Fibroblast of lung (primary cell): ENCODE results near the gene CMTM7. TPM values are rescaled to one million over a fixed set of nuclear protein-coding genes. Genes with fewer than 3 reads are reported as not detected.
"Not testable (repeated sequence)": the region's sequence is repeated elsewhere in the genome, so short reads cannot be mapped to it uniquely, and the experiment has no call there.

Source experiments
- DNase-seq, 2 donors: peaks; one replicate each; pipeline versions ENCODE4 v3.0.0 to v3.0.0-alpha.2; 2010; ENCODE audit warnings: low read depth in 2 of 2
- H2AFZ ChIP-seq: 2 replicates; pipeline ENCODE4 v1.5.1; 2012; ENCODE audit warnings: low read length, control low read depth, inconsistent platforms
- H3K27ac ChIP-seq: 2 replicates; pipeline ENCODE4 v1.5.1; 2011; ENCODE audit warnings: low read length, control low read depth; ENCODE audit not compliant: insufficient read depth
- H3K27me3 ChIP-seq: 2 replicates; pipeline ENCODE4 v1.5.1; 2011; ENCODE audit warnings: mild to moderate bottlenecking, low read length; ENCODE audit not compliant: control insufficient read depth, insufficient read depth
- H3K36me3 ChIP-seq: 2 replicates; pipeline ENCODE4 v1.5.1; 2011; ENCODE audit warnings: low read length; ENCODE audit not compliant: control insufficient read depth, insufficient read depth
- H3K4me1 ChIP-seq: 2 replicates; pipeline ENCODE4 v1.5.1; 2011; ENCODE audit warnings: low read length; ENCODE audit not compliant: control insufficient read depth, insufficient read depth; ENCODE audit errors: extremely low read depth
- H3K4me2 ChIP-seq: 2 replicates; pipeline ENCODE4 v1.5.1; 2011; ENCODE audit warnings: low read length, control low read depth; ENCODE audit not compliant: insufficient read depth; ENCODE audit errors: extremely low read depth
- H3K4me3 ChIP-seq, 4 experiments: fragments of 200-600 bp in 1 of 4; sonication (generic) in 1 of 4; replicated peaks in 1 of 4; 2 replicates each; pipeline ENCODE4 v1.5.1; 2011 to 2016; ENCODE audit warnings: low read length in 4 of 4, low read depth in 3 of 4, mild to moderate bottlenecking in 3 of 4, control low read depth in 2 of 4, inconsistent platforms in 1 of 4, mixed read lengths in 1 of 4; ENCODE audit not compliant: insufficient read depth in 1 of 4; ENCODE audit errors: control extremely low read depth in 1 of 4
- H3K79me2 ChIP-seq: 2 replicates; pipeline ENCODE4 v1.5.1; 2012; ENCODE audit warnings: mild to moderate bottlenecking, low read length, inconsistent platforms; ENCODE audit not compliant: control insufficient read depth, insufficient read depth
- H3K9ac ChIP-seq: 2 replicates; pipeline ENCODE4 v1.5.1; 2011; ENCODE audit warnings: mild to moderate bottlenecking, low read length, control low read depth; ENCODE audit not compliant: insufficient read depth
- H3K9me3 ChIP-seq: 2 replicates; pipeline ENCODE4 v1.5.1; 2012; ENCODE audit warnings: low read depth, low read length; ENCODE audit not compliant: control insufficient read depth, insufficient read depth
- H4K20me1 ChIP-seq: 2 replicates; pipeline ENCODE4 v1.5.1; 2011; ENCODE audit warnings: low read length; ENCODE audit not compliant: control insufficient read depth, insufficient read depth; ENCODE audit errors: extremely low read depth
- CTCF ChIP-seq, 2 donors: IDR thresholded peaks in 1 of 2; conservative IDR thresholded peaks in 1 of 2; 1 replicate in 1 of 2; 2 replicates in 1 of 2; pipeline ENCODE4 v1.5.1; 2011 to 2012; ENCODE audit warnings: low read length in 2 of 2, control low read depth in 1 of 2, inconsistent platforms in 1 of 2, low read depth in 1 of 2, mild to moderate bottlenecking in 1 of 2
- EZH2 ChIP-seq: IDR thresholded peaks from 2 replicates; pipeline ENCODE4 v1.5.1; 2012; ENCODE audit warnings: low read length, control low read depth, mild to moderate bottlenecking; ENCODE audit errors: missing control alignments
- polyA plus RNA-seq, 2 donors: library from polyadenylated mRNA; depleted of rRNA in 1 of 2; stranded (reverse) in 1 of 2; unstranded in 1 of 2; fragments of >200 nt; gene quantifications; 2 replicates each; pipeline ENCODE4 v1.2.1, GENCODE V29; 2011 to 2012; ENCODE audit warnings: missing spikeins in 1 of 2
- total RNA-seq: library from RNA; depleted of rRNA; stranded (reverse); fragments of >200 nt; gene quantifications from 2 replicates; pipeline ENCODE4 v1.2.1, GENCODE V29; 2014

CMTM7 gene
- total and polyA plus RNA-seq, 2 donors (not counting 1 experiment from before 2014, with no cell fraction given): 3.5 to 9.3 TPM

GRCh38 chr3:32383136-32383711 lies 8.4 kb upstream of the CMTM7 start:
- H3K9me3 ChIP-seq: no peaks in the 10 kb centered on the region
- H3K4me1 ChIP-seq: no peaks in the 10 kb centered on the region
- H3K27me3 ChIP-seq: peaks cover 8% of the 10 kb centered on the region
- H3K9ac ChIP-seq: no peak overlapping the region
- no peak overlapping the region for H3K27ac ChIP-seq
- no peaks in the 10 kb centered on the region for H4K20me1 ChIP-seq
- H3K4me2 ChIP-seq: no peak overlapping the region
- H3K4me3 ChIP-seq: no peak overlapping the region
- TF ChIP-seq EZH2: no peak
- TF ChIP-seq CTCF (conservative IDR thresholded peaks at IDR 0.05 in 1 of 2, IDR thresholded peaks at IDR 0.05 in 1 of 2; ENCODE audit: low read depth in 1 of 2, low read length in 2 of 2): no peak
- no peaks in the 10 kb centered on the region for H3K36me3 ChIP-seq
- DNase-seq: no peak
- H2AFZ ChIP-seq: no peak overlapping the region
- no peaks in the 10 kb centered on the region for H3K79me2 ChIP-seq

GRCh38 chr3:32384938-32385337 lies 6.7 kb upstream of the CMTM7 start:
- Histone ChIP-seq H3K36me3 (no peaks in the 10 kb centered on the region), H3K79me2 (no peaks in the 10 kb centered on the region), H4K20me1 (no peaks in the 10 kb centered on the region), H3K4me3 (no peak overlapping the region), H3K4me1 (no peaks in the 10 kb centered on the region), H3K4me2 (no peak overlapping the region), H3K9ac (no peak overlapping the region), H2AFZ (no peak overlapping the region), H3K27me3 (peaks cover 8% of the 10 kb centered on the region), H3K9me3 (no peaks in the 10 kb centered on the region), H3K27ac (no peak overlapping the region)
- TF ChIP-seq CTCF (conservative IDR thresholded peaks at IDR 0.05 in 1 of 2, IDR thresholded peaks at IDR 0.05 in 1 of 2; ENCODE audit: low read depth in 1 of 2, low read length in 2 of 2) (no peak), EZH2 (no peak)
- DNase-seq: peak in 1 of 2 donors; percentile 36

GRCh38 chr3:32387512-32387911 lies 4.1 kb upstream of the CMTM7 start:
- TF ChIP-seq EZH2 (no peak), CTCF (conservative IDR thresholded peaks at IDR 0.05 in 1 of 2, IDR thresholded peaks at IDR 0.05 in 1 of 2; ENCODE audit: low read depth in 1 of 2, low read length in 2 of 2) (no peak)
- Histone ChIP-seq H3K9ac (no peak overlapping the region), H3K27me3 (no peaks in the 10 kb centered on the region), H3K79me2 (peaks cover 2% of the 10 kb centered on the region), H2AFZ (no peak overlapping the region), H3K9me3 (no peaks in the 10 kb centered on the region), H4K20me1 (no peaks in the 10 kb centered on the region), H3K4me1 (no peaks in the 10 kb centered on the region), H3K36me3 (no peaks in the 10 kb centered on the region), H3K4me2 (no peak overlapping the region), H3K27ac (no peak overlapping the region), H3K4me3 (no peak overlapping the region)
- no peak for DNase-seq

GRCh38 chr3:32389577-32389976 lies 2.1 kb upstream of the CMTM7 start:
- not testable (repeated sequence) for H3K27ac ChIP-seq, H3K4me2 ChIP-seq, H3K4me3 ChIP-seq, H3K79me2 ChIP-seq, DNase-seq, H3K27me3 ChIP-seq, H3K36me3 ChIP-seq, H4K20me1 ChIP-seq, H3K9ac ChIP-seq, H2AFZ ChIP-seq, H3K4me1 ChIP-seq, H3K9me3 ChIP-seq
